ENCODE data around the gene TMPRSS4. TPM values are rescaled to one million over a fixed set of nuclear protein-coding genes. Genes with fewer than 3 reads are reported as not detected.

The TMPRSS4 gene
- total and polyA plus RNA-seq, 2 experiments from 2014 or later, result 0.10 to 0.58 TPM

DNA sequence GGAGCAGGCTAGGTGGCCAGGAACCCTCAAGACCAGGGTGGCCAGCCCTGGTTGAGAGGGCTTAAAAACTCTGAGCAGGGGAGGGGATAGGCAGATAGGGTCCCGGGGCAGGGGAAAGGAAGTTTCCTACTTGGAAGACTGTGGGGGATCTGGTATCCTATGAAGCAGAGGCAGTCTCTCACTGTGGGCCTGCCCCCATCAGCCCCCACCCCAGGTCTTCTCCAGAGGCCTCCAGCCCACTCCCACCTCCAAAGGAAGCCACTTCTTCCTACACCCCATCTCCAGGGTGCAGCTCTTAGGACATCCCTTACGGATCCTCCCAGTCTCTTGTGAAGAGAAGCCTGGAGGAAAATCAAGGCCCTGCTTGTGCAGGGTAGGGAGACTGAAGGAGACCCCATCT is 59.5 kb downstream of the TMPRSS4 start (continued):
- TF ChIP-seq, protein P1, sequence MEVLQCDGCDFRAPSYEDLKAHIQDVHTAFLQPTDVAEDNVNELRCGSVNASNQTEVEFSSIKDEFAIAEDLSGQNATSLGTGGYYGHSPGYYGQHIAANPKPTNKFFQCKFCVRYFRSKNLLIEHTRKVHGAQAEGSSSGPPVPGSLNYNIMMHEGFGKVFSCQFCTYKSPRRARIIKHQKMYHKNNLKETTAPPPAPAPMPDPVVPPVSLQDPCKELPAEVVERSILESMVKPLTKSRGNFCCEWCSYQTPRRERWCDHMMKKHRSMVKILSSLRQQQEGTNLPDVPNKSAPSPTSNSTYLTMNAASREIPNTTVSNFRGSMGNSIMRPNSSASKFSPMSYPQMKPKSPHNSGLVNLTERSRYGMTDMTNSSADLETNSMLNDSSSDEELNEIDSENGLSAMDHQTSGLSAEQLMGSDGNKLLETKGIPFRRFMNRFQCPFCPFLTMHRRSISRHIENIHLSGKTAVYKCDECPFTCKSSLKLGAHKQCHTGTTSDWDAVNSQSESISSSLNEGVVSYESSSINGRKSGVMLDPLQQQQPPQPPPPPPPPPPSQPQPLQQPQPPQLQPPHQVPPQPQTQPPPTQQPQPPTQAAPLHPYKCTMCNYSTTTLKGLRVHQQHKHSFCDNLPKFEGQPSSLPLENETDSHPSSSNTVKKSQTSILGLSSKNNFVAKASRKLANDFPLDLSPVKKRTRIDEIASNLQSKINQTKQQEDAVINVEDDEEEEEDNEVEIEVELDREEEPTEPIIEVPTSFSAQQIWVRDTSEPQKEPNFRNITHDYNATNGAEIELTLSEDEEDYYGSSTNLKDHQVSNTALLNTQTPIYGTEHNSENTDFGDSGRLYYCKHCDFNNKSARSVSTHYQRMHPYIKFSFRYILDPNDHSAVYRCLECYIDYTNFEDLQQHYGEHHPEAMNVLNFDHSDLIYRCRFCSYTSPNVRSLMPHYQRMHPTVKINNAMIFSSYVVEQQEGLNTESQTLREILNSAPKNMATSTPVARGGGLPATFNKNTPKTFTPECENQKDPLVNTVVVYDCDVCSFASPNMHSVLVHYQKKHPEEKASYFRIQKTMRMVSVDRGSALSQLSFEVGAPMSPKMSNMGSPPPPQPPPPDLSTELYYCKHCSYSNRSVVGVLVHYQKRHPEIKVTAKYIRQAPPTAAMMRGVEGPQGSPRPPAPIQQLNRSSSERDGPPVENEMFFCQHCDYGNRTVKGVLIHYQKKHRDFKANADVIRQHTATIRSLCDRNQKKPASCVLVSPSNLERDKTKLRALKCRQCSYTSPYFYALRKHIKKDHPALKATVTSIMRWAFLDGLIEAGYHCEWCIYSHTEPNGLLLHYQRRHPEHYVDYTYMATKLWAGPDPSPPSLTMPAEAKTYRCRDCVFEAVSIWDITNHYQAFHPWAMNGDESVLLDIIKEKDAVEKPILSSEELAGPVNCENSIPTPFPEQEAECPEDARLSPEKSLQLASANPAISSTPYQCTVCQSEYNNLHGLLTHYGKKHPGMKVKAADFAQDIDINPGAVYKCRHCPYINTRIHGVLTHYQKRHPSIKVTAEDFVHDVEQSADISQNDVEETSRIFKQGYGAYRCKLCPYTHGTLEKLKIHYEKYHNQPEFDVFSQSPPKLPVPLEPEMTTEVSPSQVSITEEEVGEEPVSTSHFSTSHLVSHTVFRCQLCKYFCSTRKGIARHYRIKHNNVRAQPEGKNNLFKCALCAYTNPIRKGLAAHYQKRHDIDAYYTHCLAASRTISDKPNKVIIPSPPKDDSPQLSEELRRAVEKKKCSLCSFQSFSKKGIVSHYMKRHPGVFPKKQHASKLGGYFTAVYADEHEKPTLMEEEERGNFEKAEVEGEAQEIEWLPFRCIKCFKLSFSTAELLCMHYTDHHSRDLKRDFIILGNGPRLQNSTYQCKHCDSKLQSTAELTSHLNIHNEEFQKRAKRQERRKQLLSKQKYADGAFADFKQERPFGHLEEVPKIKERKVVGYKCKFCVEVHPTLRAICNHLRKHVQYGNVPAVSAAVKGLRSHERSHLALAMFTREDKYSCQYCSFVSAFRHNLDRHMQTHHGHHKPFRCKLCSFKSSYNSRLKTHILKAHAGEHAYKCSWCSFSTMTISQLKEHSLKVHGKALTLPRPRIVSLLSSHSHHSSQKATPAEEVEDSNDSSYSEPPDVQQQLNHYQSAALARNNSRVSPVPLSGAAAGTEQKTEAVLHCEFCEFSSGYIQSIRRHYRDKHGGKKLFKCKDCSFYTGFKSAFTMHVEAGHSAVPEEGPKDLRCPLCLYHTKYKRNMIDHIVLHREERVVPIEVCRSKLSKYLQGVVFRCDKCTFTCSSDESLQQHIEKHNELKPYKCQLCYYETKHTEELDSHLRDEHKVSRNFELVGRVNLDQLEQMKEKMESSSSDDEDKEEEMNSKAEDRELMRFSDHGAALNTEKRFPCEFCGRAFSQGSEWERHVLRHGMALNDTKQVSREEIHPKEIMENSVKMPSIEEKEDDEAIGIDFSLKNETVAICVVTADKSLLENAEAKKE (CRISPR knock-in tag; IDR thresholded peaks at IDR 0.05), result no peak
- TF ChIP-seq NANOG (IDR thresholded peaks at IDR 0.05; ENCODE audit: borderline replicate concordance), result no peak
- TF ChIP-seq, protein P2, sequence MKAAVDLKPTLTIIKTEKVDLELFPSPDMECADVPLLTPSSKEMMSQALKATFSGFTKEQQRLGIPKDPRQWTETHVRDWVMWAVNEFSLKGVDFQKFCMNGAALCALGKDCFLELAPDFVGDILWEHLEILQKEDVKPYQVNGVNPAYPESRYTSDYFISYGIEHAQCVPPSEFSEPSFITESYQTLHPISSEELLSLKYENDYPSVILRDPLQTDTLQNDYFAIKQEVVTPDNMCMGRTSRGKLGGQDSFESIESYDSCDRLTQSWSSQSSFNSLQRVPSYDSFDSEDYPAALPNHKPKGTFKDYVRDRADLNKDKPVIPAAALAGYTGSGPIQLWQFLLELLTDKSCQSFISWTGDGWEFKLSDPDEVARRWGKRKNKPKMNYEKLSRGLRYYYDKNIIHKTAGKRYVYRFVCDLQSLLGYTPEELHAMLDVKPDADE (IDR thresholded peaks at IDR 0.05), result no peak
- TF ChIP-seq, protein P3, sequence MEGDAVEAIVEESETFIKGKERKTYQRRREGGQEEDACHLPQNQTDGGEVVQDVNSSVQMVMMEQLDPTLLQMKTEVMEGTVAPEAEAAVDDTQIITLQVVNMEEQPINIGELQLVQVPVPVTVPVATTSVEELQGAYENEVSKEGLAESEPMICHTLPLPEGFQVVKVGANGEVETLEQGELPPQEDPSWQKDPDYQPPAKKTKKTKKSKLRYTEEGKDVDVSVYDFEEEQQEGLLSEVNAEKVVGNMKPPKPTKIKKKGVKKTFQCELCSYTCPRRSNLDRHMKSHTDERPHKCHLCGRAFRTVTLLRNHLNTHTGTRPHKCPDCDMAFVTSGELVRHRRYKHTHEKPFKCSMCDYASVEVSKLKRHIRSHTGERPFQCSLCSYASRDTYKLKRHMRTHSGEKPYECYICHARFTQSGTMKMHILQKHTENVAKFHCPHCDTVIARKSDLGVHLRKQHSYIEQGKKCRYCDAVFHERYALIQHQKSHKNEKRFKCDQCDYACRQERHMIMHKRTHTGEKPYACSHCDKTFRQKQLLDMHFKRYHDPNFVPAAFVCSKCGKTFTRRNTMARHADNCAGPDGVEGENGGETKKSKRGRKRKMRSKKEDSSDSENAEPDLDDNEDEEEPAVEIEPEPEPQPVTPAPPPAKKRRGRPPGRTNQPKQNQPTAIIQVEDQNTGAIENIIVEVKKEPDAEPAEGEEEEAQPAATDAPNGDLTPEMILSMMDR (conservative IDR thresholded peaks at IDR 0.05; ENCODE audit: low read depth in 2 of 2), result no peak
- TF ChIP-seq EZH2 (IDR thresholded peaks at IDR 0.05; ENCODE audit: low read depth, unreplicated experiment), result no peak
- TF ChIP-seq ZNF114 (CRISPR knock-in tag; IDR thresholded peaks at IDR 0.05), result no peak
- TF ChIP-seq ZNF331 (CRISPR knock-in tag; IDR thresholded peaks at IDR 0.05; ENCODE audit: low read depth), result no peak
- no peak for TF ChIP-seq POLR2AphosphoS5 (IDR thresholded peaks at IDR 0.05; ENCODE audit: low read depth)
- TF ChIP-seq JUNB (IDR thresholded peaks at IDR 0.05; ENCODE audit: unreplicated experiment), result no peak
- TF ChIP-seq STAT1 (IDR thresholded peaks at IDR 0.05; ENCODE audit: unreplicated experiment), result no peak
- no peak for TF ChIP-seq CREB1 (CRISPR knock-in tag; IDR thresholded peaks at IDR 0.05; ENCODE audit: low read depth)
- no peak for TF ChIP-seq EZH2phosphoT487 (IDR thresholded peaks at IDR 0.05; ENCODE audit: unreplicated experiment)
